Activated T-cell treated with anti-CD3 and anti-CD28 coated beads, Interleukin-2, amount 50 U/mL, for 24 hours (primary cell): Measurements from ENCODE around the gene AMZ1.
"Not testable (repeated sequence)": the region's sequence is repeated elsewhere in the genome, so short reads cannot be mapped to it uniquely, and the experiment has no call there.

Experiments
- DNase-seq: peaks from one replicate; pipeline ENCODE4 v3.0.0-alpha.2; 2020
- H3K27ac Mint-ChIP-seq: 2 replicates; pipeline ENCODE4 v1.8.0; 2020; ENCODE audit warnings: mild to moderate bottlenecking, mixed read lengths
- H3K27me3 Mint-ChIP-seq: 2 replicates; pipeline ENCODE4 v1.8.0; 2020; ENCODE audit warnings: mixed read lengths
- H3K36me3 Mint-ChIP-seq: 2 replicates; pipeline ENCODE4 v1.8.0; 2020; ENCODE audit warnings: low read depth, mixed read lengths
- H3K4me1 Mint-ChIP-seq: 2 replicates; pipeline ENCODE4 v1.8.0; 2020; ENCODE audit warnings: low read depth, mixed read lengths
- H3K4me3 Mint-ChIP-seq: 2 replicates; pipeline ENCODE4 v1.8.0; 2020; ENCODE audit warnings: mild to moderate bottlenecking, moderate library complexity, mixed read lengths
- H3K9me3 Mint-ChIP-seq: 2 replicates; pipeline ENCODE4 v1.8.0; 2020; ENCODE audit warnings: mixed read lengths

AMZ1 gene

GRCh38 chr7:2735744-2736143, 47.7 kb downstream of the AMZ1 start:
- no peak overlapping the region for H3K27ac Mint-ChIP-seq
- H3K9me3 Mint-ChIP-seq: no peaks in the 10 kb centered on the region
- peaks cover 24% of the 10 kb centered on the region for H3K36me3 Mint-ChIP-seq
- DNase-seq: peak; percentile 21
- H3K4me1 Mint-ChIP-seq: peaks cover 40% of the 10 kb centered on the region
- no peaks in the 10 kb centered on the region for H3K27me3 Mint-ChIP-seq
- H3K4me3 Mint-ChIP-seq: no peak overlapping the region

- peaks cover 17% of the 10 kb centered on the region for H3K36me3 Mint-ChIP-seq
- no peaks in the 10 kb centered on the region for H3K9me3 Mint-ChIP-seq
- H3K27ac Mint-ChIP-seq: no peak overlapping the region
- H3K4me1 Mint-ChIP-seq: peaks cover 40% of the 10 kb centered on the region
- H3K27me3 Mint-ChIP-seq: no peaks in the 10 kb centered on the region
- H3K4me3 Mint-ChIP-seq: no peak overlapping the region
- peak; percentile 29 for DNase-seq
Observed at GRCh38 chr7:2736411-2736914, 48.5 kb downstream of the AMZ1 start.

GRCh38 chr7:2737005-2737743, 49.2 kb downstream of the AMZ1 start:
- H3K9me3 Mint-ChIP-seq, H3K27ac Mint-ChIP-seq, H3K27me3 Mint-ChIP-seq, H3K4me3 Mint-ChIP-seq: not testable (repeated sequence)
- Mint-ChIP-seq H3K36me3 (peaks cover 10% of the 10 kb centered on the region), H3K4me1 (peaks cover 34% of the 10 kb centered on the region)
- DNase-seq: peak; percentile 19

- Mint-ChIP-seq H3K4me3 (no peak overlapping the region), H3K36me3 (peaks cover 9% of the 10 kb centered on the region), H3K27me3 (no peaks in the 10 kb centered on the region), H3K9me3 (no peaks in the 10 kb centered on the region), H3K4me1 (peaks cover 30% of the 10 kb centered on the region), H3K27ac (no peak overlapping the region)
- peak; percentile 7 for DNase-seq
Observed at GRCh38 chr7:2737771-2738540, 50.0 kb downstream of the AMZ1 start.

GRCh38 chr7:2738766-2739549, 51.0 kb downstream of the AMZ1 start:
- Mint-ChIP-seq H3K27me3 (no peaks in the 10 kb centered on the region), H3K9me3 (no peaks in the 10 kb centered on the region), H3K4me3 (no peak overlapping the region), H3K27ac (no peak overlapping the region), H3K4me1 (peaks cover 23% of the 10 kb centered on the region), H3K36me3 (peaks cover 2% of the 10 kb centered on the region)
- peak; percentile 20 for DNase-seq

GRCh38 chr7:2743523-2744185, 55.7 kb downstream of the AMZ1 start:
- not testable (repeated sequence) for H3K9me3 Mint-ChIP-seq, H3K27me3 Mint-ChIP-seq, H3K4me1 Mint-ChIP-seq, H3K27ac Mint-ChIP-seq, H3K36me3 Mint-ChIP-seq, H3K4me3 Mint-ChIP-seq
- peak; percentile 21 for DNase-seq

- not testable (repeated sequence) for DNase-seq
Observed at GRCh38 chr7:2748684-2749083, 60.7 kb downstream of the AMZ1 start.

GRCh38 chr7:2750004-2750407, 62.0 kb downstream of the AMZ1 start:
- Mint-ChIP-seq H3K27me3 (no peaks in the 10 kb centered on the region), H3K36me3 (peaks cover 4% of the 10 kb centered on the region), H3K4me3 (no peak overlapping the region), H3K9me3 (no peaks in the 10 kb centered on the region), H3K27ac (no peak overlapping the region), H3K4me1 (peaks cover under 1% of the 10 kb centered on the region)
- peak; percentile 7 for DNase-seq

More at GRCh38 chr7:2748684-2749083, 60.7 kb downstream of the AMZ1 start:
- H3K9me3 Mint-ChIP-seq, H3K27ac Mint-ChIP-seq, H3K4me3 Mint-ChIP-seq, H3K36me3 Mint-ChIP-seq, H3K27me3 Mint-ChIP-seq, H3K4me1 Mint-ChIP-seq: not testable (repeated sequence)

GRCh38 chr7:2751086-2751485, 63.1 kb downstream of the AMZ1 start:
- H3K27me3 Mint-ChIP-seq: no peaks in the 10 kb centered on the region
- peaks cover 7% of the 10 kb centered on the region for H3K4me1 Mint-ChIP-seq
- H3K4me3 Mint-ChIP-seq: no peak overlapping the region
- no peak for DNase-seq
- no peak overlapping the region for H3K27ac Mint-ChIP-seq
- H3K9me3 Mint-ChIP-seq: no peaks in the 10 kb centered on the region
- peaks cover 14% of the 10 kb centered on the region for H3K36me3 Mint-ChIP-seq

- Mint-ChIP-seq H3K27ac (no peak overlapping the region), H3K36me3 (peaks cover 25% of the 10 kb centered on the region), H3K9me3 (no peaks in the 10 kb centered on the region), H3K27me3 (no peaks in the 10 kb centered on the region), H3K4me1 (peaks cover 25% of the 10 kb centered on the region), H3K4me3 (no peak overlapping the region)
- DNase-seq: no peak
Observed at GRCh38 chr7:2753148-2753547, 65.1 kb downstream of the AMZ1 start.

- Mint-ChIP-seq H3K36me3 (peaks cover 28% of the 10 kb centered on the region), H3K9me3 (peaks cover 5% of the 10 kb centered on the region), H3K27ac (no peak overlapping the region), H3K4me1 (peaks cover 32% of the 10 kb centered on the region), H3K27me3 (no peaks in the 10 kb centered on the region), H3K4me3 (no peak overlapping the region)
- DNase-seq: no peak
Observed at GRCh38 chr7:2754086-2754485, 66.1 kb downstream of the AMZ1 start.

- Mint-ChIP-seq H3K36me3 (peaks cover 27% of the 10 kb centered on the region), H3K4me3 (no peak overlapping the region), H3K4me1 (peaks cover 41% of the 10 kb centered on the region), H3K9me3 (peaks cover 5% of the 10 kb centered on the region), H3K27me3 (no peaks in the 10 kb centered on the region), H3K27ac (no peak overlapping the region)
- DNase-seq: no peak
Observed at GRCh38 chr7:2754912-2755311, 66.9 kb downstream of the AMZ1 start.

GRCh38 chr7:2755531-2755930, 67.5 kb downstream of the AMZ1 start:
- Mint-ChIP-seq H3K4me3 (no peak overlapping the region), H3K27ac (no peak overlapping the region), H3K27me3 (no peaks in the 10 kb centered on the region)

GRCh38 chr7:2757361-2757903, 69.4 kb downstream of the AMZ1 start:
- H3K9me3 Mint-ChIP-seq: peaks cover 5% of the 10 kb centered on the region
- H3K27me3 Mint-ChIP-seq: no peaks in the 10 kb centered on the region
- H3K36me3 Mint-ChIP-seq: peaks cover 41% of the 10 kb centered on the region
- DNase-seq: no peak
- H3K4me3 Mint-ChIP-seq: peak overlapping the region; percentile 70
- H3K27ac Mint-ChIP-seq: peak overlapping the region; percentile 98
- H3K4me1 Mint-ChIP-seq: peaks cover 57% of the 10 kb centered on the region

More at GRCh38 chr7:2755531-2755930, 67.5 kb downstream of the AMZ1 start:
- Mint-ChIP-seq H3K36me3 (peaks cover 29% of the 10 kb centered on the region), H3K9me3 (peaks cover 5% of the 10 kb centered on the region), H3K4me1 (peaks cover 47% of the 10 kb centered on the region)
- no peak for DNase-seq
